GM23338 (cell line): ENCODE data around the gene PIEZO2.
A peak's percentile ranks its signal among the peaks of the same experiment; 100 is the strongest.

Experiments used
- EZH2phosphoT487 ChIP-seq: fragments of 200-600 bp; sonication (generic); IDR thresholded peaks from one replicate; pipeline ENCODE4 v1.8.1; 2018; ENCODE audit warnings: antibody characterized with exemption; ENCODE audit not compliant: unreplicated experiment
- TF ChIP-seq, protein P1 (sequence below), 2 experiments: fragments of 200-600 bp in 1 of 2; sonication (generic) in 1 of 2; conservative IDR thresholded peaks; 2 replicates each; pipeline versions ENCODE4 v1.5.1 to v1.6.1; 2016 to 2017; ENCODE audit warnings: antibody characterized with exemption in 2 of 2, low read depth in 2 of 2, mild to moderate bottlenecking in 2 of 2, moderate library complexity in 1 of 2

GRCh38 chr18:10784596-10785202, 364.7 kb downstream of the PIEZO2 start:
- TF ChIP-seq, protein P1, sequence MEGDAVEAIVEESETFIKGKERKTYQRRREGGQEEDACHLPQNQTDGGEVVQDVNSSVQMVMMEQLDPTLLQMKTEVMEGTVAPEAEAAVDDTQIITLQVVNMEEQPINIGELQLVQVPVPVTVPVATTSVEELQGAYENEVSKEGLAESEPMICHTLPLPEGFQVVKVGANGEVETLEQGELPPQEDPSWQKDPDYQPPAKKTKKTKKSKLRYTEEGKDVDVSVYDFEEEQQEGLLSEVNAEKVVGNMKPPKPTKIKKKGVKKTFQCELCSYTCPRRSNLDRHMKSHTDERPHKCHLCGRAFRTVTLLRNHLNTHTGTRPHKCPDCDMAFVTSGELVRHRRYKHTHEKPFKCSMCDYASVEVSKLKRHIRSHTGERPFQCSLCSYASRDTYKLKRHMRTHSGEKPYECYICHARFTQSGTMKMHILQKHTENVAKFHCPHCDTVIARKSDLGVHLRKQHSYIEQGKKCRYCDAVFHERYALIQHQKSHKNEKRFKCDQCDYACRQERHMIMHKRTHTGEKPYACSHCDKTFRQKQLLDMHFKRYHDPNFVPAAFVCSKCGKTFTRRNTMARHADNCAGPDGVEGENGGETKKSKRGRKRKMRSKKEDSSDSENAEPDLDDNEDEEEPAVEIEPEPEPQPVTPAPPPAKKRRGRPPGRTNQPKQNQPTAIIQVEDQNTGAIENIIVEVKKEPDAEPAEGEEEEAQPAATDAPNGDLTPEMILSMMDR (conservative IDR thresholded peaks at IDR 0.05; ENCODE audit: low read depth in 2 of 2) = peak; percentile 12 to 55; a peak in 3 of 4 replicates
- no peak for TF ChIP-seq EZH2phosphoT487
